Activated CD4-positive, alpha-beta T cell treated with anti-CD3 and anti-CD28 coated beads, Interleukin-10, Interleukin-2, amounts not matched to agents 100 ng/mL and 50 ng/mL, durations not matched to agents 16 hours and 8 hours (primary cell): ENCODE measurements around the gene MYO3B.
"Not testable (repeated sequence)": the region's sequence is repeated elsewhere in the genome, so short reads cannot be mapped to it uniquely, and the experiment has no call there.

Source experiments
- DNase-seq: peaks from one replicate; pipeline ENCODE4 v3.0.0-alpha.2; 2020

Gene MYO3B

DNA sequence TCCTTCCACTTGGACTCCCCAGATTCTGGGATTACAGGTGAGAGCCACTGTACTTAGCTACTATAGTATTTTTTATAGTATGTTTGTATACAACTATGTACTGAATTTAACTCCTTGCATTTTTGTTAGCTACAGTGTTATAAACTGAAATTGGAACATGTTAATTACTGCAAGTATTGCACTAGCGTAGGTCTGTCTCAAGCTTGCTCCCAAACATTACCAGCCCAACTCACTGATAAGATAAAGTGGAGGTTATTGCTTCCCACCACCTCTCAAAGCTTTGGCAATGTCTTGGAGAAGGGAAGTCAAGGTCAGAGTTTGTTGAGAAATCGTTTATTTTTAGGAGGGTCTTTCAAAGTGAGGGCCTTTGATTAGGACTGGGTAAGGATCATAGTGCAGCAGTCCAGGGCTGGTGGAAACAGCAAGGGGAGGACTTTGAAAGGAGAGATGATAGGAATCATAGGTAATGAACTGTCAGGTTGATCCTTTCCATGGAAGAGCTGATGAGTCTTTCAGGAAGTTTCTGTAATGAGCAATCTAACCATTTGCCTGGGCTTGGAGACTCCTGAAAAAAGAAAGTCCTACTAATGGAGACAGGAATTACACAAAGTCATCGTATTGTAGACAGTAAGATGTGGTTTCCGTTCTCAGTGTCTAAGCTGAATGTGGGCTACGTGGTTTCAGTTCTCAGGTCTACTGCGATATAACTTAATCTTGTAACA, 257.1 kb downstream of the MYO3B start:
- DNase-seq, result peak; percentile 50

DNA sequence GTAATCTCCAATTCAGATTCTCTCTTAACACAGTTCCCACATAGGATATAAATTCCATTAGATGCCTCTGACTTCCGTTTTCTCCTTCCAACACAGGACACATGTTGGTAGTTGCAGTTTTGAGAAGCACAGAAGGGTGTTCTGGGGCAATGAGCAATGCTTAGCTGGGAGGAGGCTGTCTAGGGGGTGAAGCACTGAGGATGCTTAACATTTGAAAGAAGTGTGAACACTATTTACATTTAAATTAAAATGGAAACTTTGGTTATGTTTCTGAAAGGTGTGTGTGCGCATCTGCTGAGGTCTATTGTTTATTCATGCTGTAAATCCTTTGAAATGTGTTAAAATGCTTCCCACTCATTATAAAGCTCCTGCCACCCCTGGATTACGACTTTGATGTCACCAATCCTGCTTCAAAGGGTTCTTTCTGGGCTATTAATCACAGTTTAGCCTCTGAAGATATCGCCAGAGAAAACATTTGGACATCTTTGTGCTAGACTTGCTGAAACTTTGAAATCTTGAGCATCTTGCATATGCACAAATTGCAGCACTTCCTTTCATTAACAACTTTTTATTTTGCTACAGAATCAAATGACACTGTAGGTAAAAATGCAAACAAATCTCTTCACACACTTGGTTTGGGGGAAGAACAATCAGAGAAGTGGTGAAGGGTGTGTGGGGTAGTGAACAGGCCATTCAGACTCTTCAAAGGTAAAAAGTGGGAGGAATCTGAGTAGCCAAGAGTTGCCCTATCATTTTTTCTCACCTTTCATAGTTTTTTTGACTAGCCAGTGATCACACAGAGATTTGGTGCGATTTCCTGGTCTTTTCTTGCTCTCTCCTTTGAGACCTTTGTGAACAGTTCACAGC, 258.4 kb downstream of the MYO3B start:
- no peak for DNase-seq

DNA sequence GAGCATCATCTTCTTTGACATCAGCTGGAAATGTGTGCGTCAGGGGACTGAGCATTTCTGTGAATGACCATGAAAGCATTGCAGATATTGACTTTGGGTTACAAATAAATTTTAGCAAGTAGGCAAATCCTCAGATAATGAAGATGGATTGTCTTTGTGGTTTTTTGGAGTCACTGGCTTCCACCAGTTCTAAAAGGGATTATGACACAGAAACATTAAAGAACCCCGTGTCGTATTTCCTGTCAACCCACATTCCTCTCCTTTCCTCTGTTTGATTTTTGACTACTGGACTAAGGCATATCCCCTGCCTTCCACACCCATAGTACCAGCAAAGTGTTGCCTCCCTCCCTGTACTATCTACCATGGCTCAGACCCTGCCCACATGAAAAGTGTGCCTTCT, 268.1 kb downstream of the MYO3B start:
- no peak for DNase-seq

DNA sequence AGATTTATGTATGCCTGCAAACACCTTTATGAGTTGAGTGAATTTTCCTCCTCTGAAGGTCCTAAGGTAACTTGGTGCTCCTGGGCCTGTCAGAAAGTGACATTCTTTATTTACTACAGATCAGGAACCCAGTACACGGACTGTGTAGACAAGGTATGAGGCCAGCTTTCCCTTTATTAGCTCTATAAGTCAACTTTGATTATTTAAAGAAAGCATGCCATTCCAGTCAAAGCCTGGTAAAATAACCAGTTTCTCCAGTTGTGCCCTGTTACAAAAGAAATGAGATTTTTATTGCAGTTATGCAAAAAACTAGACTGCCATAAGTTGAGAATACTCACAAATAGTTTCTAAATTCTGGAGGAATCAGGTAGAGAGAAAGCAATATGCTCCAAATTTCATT, 271.1 kb downstream of the MYO3B start:
- DNase-seq, result no peak

DNA sequence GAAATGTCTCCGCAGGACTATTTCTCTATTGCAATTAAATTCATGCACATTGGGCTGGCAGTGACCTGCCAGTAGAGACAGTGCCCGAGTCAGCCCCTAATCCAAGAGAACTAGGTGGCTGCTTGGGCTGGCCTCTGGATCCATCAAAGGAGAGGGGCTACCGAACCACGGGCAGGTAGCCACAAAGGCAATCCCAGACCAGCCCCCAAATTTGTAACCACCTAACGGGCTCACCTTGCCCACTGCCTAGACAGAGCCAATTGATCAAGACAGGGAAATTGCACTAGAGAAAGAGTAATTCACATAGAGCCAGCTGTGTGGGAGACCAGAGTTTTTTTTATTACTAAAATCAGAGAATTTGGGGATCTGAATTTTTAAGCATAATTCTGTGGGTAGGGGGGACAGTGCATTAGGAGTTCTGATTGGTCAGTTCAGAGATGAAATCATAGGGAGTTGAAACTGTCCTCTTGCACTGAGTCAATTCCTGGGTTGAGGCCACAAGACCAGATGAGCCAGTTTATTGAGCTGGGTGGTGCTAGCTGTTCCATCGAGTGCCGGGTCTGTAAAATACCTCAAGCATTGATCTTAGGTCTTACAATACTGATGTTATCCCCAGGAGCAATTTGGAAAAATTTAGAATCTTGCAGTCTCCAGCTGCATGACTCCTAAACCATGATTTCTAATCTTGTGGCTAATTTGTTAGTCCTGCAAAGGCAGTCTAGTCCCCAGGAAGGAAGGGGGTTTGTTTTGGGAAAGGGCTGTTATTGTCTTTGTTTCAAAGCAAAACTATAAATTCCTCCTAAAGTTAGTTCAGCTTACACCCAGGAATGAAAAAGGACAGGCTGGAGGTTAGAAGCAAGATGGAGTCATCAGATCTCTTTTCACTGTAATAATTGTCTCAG, 276.8 kb downstream of the MYO3B start:
- no peak for DNase-seq

DNA sequence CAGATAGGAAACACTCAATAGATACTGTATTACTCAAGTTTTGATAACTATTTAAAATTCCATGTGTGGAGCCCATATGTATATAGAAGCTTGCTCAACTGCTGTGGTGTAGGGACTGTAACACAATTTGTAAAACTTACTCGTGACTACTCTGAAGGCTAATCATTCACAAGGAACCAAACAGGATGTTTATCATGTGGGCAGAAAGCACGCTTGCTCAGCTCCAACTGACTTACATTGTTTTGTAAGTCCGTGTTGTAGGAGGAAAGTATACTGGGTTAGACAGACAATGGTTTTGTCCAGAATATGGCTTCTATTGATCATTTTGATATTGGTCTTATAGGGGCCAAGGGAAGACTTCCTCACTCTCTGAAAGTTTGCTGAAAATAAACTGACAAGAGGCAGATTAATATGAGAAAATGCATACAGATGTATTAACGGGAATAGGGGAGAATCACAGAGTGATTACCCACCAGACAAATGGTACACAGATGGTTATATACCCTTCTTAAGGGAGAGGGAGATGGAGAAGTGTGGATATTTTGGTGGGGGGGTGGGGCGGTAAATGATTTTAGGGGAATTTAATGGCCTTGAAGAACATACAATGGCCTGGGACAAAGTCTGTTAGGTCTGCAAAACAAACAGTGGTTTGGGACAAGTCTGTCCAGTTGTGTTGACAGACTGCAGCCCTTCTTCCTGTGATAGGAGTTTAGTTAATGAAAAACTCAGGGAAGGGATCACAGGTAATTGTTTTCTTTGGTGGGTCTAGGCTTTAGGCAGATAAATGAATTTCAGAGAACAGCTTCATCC, 277.9 kb downstream of the MYO3B start:
- no peak for DNase-seq

DNA sequence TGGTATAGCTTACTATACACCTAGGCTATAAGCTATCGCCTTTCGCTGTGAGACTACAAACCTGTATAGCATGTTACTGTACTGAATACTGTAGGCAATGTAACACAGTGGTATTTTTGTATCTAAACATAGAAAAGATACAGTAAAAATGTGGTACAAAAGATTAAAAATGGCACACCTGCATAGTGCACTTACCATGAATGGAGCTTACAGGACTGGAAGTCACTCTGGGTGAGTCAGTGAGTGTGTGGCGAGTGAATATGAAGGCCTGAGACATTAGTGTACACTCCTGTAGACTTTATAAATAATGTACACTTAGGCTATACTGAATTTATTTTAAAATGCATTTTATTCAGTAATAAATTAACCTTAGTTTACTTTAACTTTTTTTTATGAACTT, 279.0 kb downstream of the MYO3B start:
- DNase-seq, result no peak

DNA sequence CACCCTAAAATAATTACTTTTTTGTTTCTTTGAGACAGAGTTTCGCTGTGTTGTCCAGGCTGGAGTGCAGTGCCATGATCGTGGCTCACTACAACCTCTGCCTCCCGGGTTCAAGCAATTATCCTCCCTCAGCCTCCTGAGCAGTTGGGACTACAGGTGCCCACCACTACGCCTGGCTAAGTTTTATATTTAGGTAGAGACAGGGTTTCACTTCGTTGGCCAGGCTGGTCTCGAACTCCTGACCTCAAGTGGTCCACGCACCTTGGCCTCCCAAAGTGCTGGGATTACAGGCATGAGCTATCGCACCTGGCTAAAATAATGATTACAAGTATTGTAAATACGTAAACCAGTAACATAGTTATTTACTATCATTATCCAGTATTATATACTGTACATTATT, 279.8 kb downstream of the MYO3B start:
- DNase-seq, result no peak

DNA sequence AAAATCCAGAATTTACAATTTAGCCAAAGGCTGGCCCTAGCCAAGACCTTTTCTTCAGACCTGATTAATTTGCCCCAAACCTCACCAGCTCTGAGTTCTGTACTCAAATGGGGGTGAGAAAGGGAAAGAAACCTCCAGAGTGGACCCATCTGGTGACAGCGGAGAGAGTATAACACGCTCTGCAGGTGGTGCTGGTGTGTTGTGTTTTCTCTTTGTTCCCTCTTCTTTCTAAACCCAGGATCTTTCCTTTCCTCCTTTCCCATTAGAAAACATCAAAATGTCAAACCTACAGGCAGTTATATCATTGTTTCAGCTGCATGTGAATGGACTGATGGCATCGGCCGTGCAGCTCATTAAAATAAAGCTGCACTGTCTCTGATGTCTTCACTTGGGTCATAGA, 283.9 kb downstream of the MYO3B start:
- DNase-seq, result no peak

DNA sequence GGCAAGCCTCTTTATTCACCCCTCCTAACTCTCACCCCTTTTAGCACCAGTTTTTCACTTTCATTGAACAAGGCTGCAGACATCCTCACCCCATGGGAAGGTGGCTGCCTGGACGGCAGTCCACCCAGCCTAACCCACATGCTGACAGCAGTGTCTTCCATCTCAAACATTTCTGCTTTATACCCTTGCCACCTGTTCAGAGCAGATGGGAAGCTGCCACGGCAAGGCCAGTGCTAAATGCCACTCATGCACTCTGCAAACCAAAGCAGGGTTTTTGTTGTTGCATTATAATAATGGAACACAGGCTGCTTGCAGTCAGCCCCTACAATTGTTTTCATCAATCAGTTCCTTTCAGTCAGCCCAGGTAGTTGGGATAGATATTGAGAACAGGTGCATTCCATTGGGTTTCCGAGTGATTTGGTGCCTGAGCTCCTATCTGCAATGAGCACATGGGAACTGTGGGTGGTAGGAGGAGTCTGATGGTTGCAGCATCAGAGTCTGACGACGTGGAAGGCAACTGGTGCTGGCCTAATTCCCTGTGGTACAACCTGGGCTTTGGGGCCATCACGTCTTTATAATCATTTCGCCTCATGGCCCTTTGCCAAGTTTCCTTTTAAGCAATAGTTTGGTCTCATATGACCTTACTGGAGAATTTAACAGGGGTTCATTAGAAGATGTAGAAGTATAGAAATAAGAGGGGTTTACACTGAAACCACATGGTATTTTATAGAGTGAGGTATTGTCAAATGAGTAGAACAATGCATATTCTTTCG, 284.7 kb downstream of the MYO3B start:
- DNase-seq, result no peak

DNA sequence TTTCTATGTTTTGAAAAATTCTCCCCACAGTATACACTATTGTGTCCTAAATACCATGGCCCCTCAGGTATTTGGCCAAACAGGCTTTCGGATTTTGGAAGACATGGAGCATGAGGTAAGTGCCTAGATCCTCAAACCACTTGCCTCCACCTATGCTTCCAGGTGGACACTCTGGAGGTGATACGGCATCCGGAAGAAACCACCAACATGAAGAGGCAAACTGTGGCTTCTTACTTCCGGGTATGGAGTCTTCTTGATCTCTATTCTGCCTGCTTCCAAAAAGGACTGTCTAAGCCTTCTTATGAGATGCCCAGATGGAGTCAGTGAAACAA, 285.2 kb downstream of the MYO3B start:
- no peak for DNase-seq

DNA sequence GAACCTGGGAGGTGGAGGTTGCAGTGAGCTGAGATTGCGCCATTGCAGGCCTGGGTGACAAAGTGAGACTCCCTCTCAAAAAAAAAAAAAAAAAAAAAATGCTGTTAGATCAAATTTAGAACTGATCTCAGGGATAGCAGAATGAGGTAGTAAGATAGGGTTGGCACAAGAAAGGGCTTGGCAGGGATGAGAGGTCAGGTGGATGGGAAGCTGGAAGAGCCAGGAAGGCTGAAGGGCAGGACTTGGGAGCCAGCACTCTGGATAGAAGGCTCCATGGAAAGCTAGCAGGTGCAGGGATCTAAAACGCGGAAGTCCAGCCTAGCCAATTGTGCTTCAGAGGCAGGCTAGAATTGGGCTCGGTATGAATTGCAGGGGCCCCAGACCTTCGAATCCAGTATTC, 286.3 kb downstream of the MYO3B start:
- no peak for DNase-seq

DNA sequence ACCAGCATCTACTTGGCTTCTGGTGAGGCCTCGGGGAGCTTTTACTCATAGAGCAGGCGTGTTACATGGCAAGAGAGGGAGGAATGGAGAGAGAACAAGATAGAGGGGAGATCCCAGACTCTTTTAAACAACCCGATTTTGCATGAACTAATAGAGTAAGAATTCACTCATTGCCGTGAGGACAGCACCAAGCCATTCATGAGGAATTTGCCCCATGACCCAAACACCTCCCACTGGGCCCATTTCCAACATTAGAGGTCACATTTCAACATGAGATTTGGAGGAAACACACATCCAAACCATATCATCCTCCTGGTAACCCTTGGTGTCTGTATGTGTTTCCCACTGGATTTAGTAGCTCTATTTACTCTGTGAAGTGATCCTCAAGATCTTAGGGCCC, 287.3 kb downstream of the MYO3B start:
- no peak for DNase-seq

DNA sequence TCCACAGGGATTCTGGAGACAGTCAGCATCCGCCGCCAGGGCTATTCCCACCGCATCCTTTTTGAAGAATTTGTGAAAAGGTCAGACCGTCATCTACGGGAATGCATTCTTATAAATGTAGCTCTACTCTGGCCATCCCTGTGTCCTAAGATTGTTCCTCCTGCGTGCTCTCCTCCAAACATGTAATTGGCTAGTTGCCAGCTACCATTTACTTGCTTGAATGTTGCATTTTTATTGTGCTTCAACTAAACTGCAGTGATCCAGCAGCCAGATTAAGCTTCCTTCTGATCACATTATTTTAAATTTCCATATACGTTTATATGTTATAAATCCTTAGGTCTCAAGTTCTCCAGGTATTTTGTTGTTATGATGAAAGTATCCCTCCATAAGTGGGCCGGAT, 288.7 kb downstream of the MYO3B start:
- DNase-seq, result no peak

DNA sequence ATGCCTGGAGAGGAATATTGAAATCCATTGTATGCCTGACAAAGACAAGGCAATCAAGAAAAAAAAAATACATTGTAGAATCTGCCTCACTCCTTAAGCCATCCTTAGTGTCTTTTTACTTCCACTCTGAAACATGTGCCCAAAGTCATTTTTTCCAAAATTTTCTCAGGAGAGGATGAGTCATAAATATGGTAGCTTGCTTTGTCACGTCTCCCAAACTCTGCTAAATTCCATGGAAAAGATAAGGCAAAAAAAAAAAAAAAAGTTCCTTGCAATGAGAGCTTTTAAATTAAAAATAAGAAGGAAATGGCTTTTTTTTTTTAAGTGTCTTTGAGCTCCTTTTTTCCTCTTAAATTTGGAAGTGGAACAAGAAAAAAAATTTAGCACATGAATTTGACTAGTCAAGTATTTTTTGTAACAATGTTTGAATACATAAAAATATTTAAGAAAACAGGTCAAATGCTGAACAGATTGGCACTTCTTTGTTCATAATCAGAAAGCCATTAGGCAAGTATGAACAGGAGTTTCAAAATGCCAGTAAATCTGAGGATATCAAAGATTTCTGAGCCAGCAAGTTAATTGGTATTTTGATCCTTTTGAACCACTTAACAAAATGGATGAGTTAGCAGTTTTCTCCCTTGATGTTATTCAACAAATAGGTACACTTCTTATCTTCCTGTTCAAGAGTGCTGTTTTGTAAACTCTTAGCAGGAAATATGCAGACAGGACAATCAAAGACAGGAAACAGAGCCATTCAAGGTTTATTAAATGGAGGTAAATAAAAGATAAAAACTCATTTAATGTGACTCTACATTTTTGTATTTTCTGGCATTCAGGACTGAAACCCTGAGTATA, 289.8 kb downstream of the MYO3B start:
- no peak for DNase-seq

DNA sequence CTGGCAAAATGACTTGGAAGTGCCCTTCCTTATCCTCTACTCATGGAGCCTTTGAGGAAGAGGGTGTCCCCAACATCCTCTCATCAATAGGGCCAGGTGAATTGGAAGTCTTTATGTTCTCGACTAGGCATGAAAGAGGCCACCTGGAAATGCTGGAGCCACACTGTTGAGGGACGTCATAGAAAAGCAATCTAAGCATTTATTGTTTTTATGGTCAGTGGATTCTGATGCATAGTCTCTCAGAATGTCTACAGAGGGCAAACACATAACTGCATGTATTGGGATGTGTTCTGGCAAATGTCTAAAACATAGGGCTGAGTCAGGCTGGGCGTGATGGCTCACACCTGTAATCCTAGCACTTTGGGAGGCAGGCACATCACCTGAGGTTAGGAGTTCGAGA, 290.6 kb downstream of the MYO3B start:
- DNase-seq, result no peak

DNA sequence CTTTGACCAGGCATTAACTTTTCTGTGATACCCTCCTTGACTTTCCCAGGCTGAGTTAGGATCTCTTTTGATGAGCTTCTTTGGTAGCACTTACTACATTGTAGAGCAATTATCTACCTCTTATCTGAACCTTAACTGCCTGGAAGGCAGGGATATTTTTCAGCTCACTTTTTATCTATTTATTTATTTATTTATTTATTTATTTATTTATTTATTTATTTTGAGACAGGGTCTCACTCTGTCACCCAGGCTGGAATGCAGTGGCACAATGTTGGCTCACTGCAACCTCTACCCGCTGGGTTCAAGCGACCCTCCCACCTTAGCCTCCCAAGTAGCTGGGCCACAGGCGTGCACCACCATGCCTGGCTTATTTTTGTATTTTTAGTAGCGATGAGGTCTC, 294.6 kb downstream of the MYO3B start:
- not testable (repeated sequence) for DNase-seq

DNA sequence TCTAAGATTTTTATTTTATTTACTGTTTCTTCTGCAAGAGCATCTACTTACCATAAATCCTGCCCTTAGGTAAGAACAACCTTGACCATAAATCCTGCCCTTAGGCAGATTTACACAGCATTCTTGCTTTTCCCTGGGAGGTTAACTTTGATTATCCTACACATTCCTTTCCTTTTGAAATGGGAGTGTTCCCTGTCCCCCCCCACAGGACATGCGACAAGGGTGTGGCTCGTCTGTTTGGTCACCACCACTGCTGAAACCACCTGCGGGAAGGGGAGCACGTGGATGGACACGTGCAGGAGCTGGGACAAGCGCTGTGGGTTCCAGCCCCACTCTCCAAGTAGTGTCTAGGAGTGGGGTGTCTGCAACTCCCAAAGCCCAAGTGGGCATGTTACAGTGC, 297.9 kb downstream of the MYO3B start:
- DNase-seq, result no peak

DNA sequence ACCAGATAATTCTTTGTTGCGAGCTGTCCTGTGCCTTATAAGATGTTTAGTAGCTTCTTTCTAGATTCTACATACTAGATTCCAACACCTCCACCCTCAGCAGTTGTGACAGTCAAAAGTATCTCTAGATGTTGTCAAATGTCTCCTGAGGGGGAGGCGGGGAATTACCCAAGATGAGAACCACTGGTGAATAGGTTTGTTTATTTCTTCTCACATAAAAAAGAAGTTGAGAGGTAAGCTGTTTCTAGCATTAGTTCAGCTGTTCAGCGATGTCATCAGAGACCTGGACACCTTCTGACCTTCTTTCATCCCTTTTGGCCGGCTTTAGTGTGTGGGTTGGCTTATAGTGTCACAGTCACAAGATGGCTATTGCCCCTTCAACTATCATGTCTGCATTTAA, 299.7 kb downstream of the MYO3B start:
- no peak for DNase-seq

DNA sequence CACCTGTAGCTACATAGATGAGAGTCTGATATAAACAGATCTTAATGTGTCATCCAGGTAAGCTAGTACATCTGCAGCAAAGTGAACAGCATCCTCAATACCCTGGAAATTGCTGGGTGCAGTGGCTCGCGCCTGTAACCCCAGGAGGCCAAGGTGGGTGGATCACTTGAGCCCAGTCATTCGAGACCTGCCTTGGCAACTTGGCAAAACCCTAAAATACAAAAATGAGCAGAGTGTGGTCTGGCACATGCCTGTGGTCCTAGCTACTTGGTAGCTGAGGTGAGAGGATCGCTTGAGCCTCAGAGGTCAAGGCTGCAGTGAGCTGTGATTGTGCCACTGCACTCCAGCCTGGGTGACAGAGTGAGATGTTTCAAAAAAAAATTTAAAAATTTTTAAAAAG, 303.3 kb downstream of the MYO3B start:
- peak; percentile 49 for DNase-seq

DNA sequence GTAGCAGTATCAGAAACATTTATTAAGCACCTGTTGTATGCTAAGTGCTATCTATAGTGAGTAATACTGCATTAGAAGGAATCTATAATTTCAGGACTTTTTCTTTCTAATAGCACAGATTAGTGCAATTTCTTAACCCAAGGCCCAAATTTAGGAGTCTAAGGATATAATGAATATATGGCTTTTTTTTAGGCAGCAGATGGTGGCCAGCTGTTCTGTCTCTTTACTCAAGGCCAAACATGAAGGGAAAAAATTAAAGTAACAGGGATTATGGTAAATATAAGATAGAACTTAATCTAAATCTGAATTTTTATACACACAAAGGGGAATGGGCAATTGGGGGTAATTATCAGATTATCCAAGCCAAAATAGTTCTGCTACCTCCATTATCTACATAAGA, 306.6 kb downstream of the MYO3B start:
- no peak for DNase-seq
